Esophagus (tissue), 2 donors: ENCODE data around the gene HDDC3. TPM values are rescaled to one million over a fixed set of nuclear protein-coding genes. Genes with fewer than 3 reads are reported as not detected.
"Not testable (repeated sequence)": the region's sequence is repeated elsewhere in the genome, so short reads cannot be mapped to it uniquely, and the experiment has no call there.

Experiments used
- H3K27ac ChIP-seq, 2 donors: one replicate each; pipeline ENCODE4 v1.5.1; 2013; ENCODE audit warnings: low read depth in 2 of 2, mild to moderate bottlenecking in 2 of 2, inconsistent platforms in 1 of 2, low read length in 1 of 2, moderate library complexity in 1 of 2
- H3K27me3 ChIP-seq, 2 donors: one replicate each; pipeline ENCODE4 v1.6.1; 2013; ENCODE audit warnings: low read length in 2 of 2, control low read depth in 1 of 2, mild to moderate bottlenecking in 1 of 2; ENCODE audit not compliant: insufficient read depth in 2 of 2, control insufficient read depth in 1 of 2
- H3K36me3 ChIP-seq, 2 donors: one replicate each; pipeline ENCODE4 v1.6.1; 2013; ENCODE audit warnings: low read length in 1 of 2; ENCODE audit not compliant: control insufficient read depth in 2 of 2, insufficient read depth in 2 of 2
- H3K4me1 ChIP-seq, 2 donors: one replicate each; pipeline ENCODE4 v1.6.1; 2013; ENCODE audit warnings: low read length in 1 of 2; ENCODE audit not compliant: control insufficient read depth in 2 of 2, insufficient read depth in 2 of 2
- H3K4me3 ChIP-seq, 2 donors: one replicate each; pipeline ENCODE4 v1.5.1; 2013; ENCODE audit warnings: low read length in 2 of 2, mild to moderate bottlenecking in 2 of 2, low read depth in 1 of 2, moderate library complexity in 1 of 2
- H3K9me3 ChIP-seq, 2 donors: one replicate each; pipeline ENCODE4 v1.6.1; 2013; ENCODE audit warnings: mild to moderate bottlenecking in 2 of 2, low read depth in 1 of 2, low read length in 1 of 2, moderate library complexity in 1 of 2; ENCODE audit not compliant: control insufficient read depth in 2 of 2, insufficient read depth in 1 of 2
- WGBS, 2 donors: extraction: QIAGEN DNeasy Blood & Tissue Kit; methylation state at CpG; one replicate each; pipeline ENCODE4 v1.1.7; 2013; 5-methylcytosine and 5-hydroxymethylcytosine counted together
- polyA plus RNA-seq, 2 donors: library from polyadenylated mRNA; stranded (reverse); fragments of 200-250 nt; gene quantifications; one replicate each; pipeline ENCODE4 v1.2.3, GENCODE V29; 2013
- donor health status: healthy with polysubstance abuse.
- donor health status: Bipolar disorder and iron deficiency.

HDDC3 gene
- polyA plus RNA-seq, 2 donors = 9.1 to 10.5 TPM

DNA sequence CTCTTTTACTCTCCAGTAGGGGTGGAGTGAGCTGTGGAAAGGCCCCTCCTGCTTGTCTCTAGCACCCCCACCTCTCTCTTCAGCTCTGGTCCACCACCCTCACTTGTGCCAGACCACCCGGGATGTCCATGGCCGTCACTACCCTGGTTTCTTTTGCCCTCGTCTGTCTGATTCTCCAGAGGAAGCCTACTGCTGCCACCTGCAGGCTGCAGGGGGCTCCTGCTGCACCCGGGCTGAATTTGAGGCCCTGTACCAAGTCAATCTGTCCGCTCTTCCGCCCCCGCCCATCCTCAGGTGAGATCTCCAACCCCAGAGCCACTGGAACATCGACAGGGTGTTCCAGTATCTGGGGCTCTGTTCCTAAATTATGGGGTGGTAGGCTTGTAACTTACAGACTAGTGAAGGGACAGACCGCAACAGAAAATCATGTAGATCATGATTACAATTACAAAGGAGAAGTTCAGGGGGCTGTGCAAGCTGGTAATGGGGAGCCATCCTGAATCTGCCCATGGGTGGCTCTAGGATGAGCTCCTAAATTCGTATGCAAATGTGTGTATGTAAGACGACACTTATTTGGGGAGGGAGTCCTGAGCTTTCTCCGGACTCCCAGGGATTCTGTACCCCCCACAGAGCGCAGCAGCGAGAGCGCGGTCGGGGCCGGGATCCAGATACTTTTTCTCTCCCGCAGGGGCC, 2.1 kb upstream of the HDDC3 start:
- Histone ChIP-seq H3K27me3 (no peaks in the 10 kb centered on the region), H3K36me3 (peaks cover 0 to 3% of the 10 kb centered on the region in 2 donors), H3K9me3 (no peaks in the 10 kb centered on the region), H3K27ac (peak overlapping the region; percentile 84 to 94), H3K4me1 (peaks cover 9% of the 10 kb centered on the region in 2 donors), H3K4me3 (peak overlapping the region; percentile 58 to 71)
- WGBS, 2 donors = 1% methylated on average over 19 of the region's 19 CpGs

DNA sequence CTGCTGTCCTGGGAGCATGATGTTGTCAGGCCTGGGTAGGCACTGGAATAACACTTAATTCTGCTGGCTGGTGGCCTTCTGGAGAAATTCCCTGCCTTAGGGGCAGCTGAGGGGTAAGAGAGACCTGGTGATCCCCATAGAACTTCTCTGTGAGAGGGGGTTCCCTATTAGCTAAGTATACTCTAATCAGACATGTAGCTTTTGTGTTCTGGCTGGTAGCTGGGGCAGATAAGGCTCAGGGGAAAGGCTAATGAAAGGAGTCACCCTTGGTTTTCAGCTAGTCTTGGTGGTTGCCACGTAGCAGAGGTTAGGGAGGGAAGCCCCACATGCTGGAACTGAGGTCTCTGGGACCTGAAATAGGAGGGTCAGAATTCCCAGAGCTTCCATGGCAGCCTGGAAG, 952 bp upstream of the HDDC3 start:
- Histone ChIP-seq H3K27me3 (no peaks in the 10 kb centered on the region), H3K27ac (no peak overlapping the region), H3K9me3 (no peaks in the 10 kb centered on the region), H3K4me3 (no peak overlapping the region), H3K4me1 (peaks cover 9 to 11% of the 10 kb centered on the region in 2 donors), H3K36me3 (peaks cover 0 to 1% of the 10 kb centered on the region in 2 donors)
- 67 to 69% methylated on average over 1 of the region's 1 CpG for WGBS, 2 donors

GRCh38 chr15:90932660-90932991, 277 bp upstream of the HDDC3 start:
- WGBS, 2 donors = 13 to 14% methylated on average over 5 of the region's 5 CpGs
- H3K9me3 ChIP-seq = no peaks in the 10 kb centered on the region
- H3K4me1 ChIP-seq = peaks cover 9 to 11% of the 10 kb centered on the region in 2 donors

DNA sequence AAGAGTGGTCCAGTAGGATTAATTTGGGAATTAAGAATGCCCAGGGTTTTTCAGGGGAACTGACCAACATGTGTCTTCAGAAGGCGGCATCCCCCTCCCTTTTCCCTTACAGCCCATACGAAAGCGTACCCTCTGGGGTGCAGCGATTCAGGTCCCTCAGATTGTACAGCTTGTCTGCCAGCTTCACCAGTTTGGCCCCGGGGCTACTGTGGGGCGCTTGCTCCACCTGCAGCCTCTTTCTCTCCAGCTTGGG, 848 bp downstream of the HDDC3 start:
- Histone ChIP-seq H3K9me3 (no peaks in the 10 kb centered on the region), H3K36me3 (no peaks in the 10 kb centered on the region), H3K27ac (peak overlapping the region; percentile 93 to 96), H3K4me3 (peak overlapping the region in 1 of 2 donors; percentile 9), H3K4me1 (peaks cover 8 to 11% of the 10 kb centered on the region in 2 donors), H3K27me3 (no peaks in the 10 kb centered on the region)
- 17 to 35% methylated on average over 5 to 6 of the region's 6 CpGs for WGBS, 2 donors

More at GRCh38 chr15:90932660-90932991, 277 bp upstream of the HDDC3 start:
- H3K27ac ChIP-seq = peak overlapping the region; percentile 93 to 96
- H3K4me3 ChIP-seq = no peak overlapping the region
- no peaks in the 10 kb centered on the region for H3K27me3 ChIP-seq
- H3K36me3 ChIP-seq = no peaks in the 10 kb centered on the region

DNA sequence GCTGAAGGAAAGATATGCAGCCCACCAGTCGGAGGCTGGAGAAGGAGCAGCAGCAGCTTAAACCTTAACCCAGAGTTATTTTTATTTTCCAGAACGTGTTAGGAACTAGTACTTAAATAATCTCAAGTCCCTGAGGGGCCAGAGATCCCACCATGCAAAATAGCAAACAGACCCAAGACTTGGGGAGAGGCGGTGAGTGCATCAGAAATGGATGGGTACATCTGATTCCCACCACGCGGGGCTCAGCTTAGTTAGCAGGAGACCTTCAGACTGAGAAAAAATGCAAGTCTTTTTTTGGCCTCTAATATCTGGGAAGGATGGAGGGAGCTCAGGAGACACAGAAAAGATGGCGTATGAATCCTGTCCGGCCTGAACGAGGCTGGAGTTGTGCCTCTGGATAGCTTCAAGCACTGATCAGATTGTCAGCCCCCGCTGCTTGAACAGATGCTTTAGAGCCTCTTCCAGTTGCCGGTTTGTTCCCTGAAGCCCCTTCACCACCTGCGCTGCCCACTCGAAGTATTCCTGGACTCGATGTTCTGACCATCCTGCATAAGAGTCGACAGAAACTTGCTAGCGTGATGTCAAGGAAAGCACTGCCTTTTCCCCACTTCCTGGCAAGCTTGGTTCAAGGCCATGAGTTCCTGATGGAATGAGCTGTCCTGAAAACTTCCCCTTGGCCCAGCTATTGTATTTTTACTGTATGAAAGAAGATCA, 1.3 kb downstream of the HDDC3 start:
- Histone ChIP-seq H3K9me3 (no peaks in the 10 kb centered on the region), H3K4me3 (peak overlapping the region; percentile 10 to 74), H3K27me3 (no peaks in the 10 kb centered on the region), H3K4me1 (peaks cover 5 to 8% of the 10 kb centered on the region in 2 donors), H3K27ac (peak overlapping the region; percentile 93 to 96), H3K36me3 (no peaks in the 10 kb centered on the region)
- 65 to 69% methylated on average over 15 of the region's 15 CpGs for WGBS, 2 donors

GRCh38 chr15:90929246-90930019, 2.9 kb downstream of the HDDC3 start:
- Histone ChIP-seq H3K27me3 (no peaks in the 10 kb centered on the region), H3K4me3 (peak overlapping the region; percentile 58 to 74), H3K27ac (peak overlapping the region; percentile 93 to 96), H3K9me3 (no peaks in the 10 kb centered on the region), H3K36me3 (no peaks in the 10 kb centered on the region), H3K4me1 (peaks cover 0 to 5% of the 10 kb centered on the region in 2 donors)
- WGBS, 2 donors = 47 to 49% methylated on average over 21 of the region's 21 CpGs

DNA sequence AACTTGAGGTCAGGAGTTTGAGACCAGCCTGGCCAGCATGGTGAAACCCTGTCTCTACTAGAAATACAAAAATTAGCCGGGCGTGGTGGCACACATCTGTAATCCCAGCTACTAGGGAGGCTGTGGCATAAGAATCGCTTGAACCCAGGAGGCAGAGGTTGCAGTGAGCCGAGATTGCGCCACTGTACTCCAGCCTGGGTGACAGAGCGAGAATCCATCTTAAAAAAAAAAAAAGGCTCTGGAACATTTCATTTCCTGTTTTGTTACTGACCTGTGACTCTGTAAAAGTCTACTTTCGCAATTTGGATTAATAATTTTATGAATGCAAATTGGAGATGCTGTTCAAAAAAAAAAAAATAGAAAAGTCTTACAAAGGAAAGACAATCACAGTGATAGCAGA, 4.2 kb downstream of the HDDC3 start:
- not testable (repeated sequence) for H3K4me1 ChIP-seq, H3K4me3 ChIP-seq, H3K9me3 ChIP-seq, H3K36me3 ChIP-seq, H3K27ac ChIP-seq, H3K27me3 ChIP-seq
- 88 to 91% methylated on average over 7 of the region's 7 CpGs for WGBS, 2 donors

DNA sequence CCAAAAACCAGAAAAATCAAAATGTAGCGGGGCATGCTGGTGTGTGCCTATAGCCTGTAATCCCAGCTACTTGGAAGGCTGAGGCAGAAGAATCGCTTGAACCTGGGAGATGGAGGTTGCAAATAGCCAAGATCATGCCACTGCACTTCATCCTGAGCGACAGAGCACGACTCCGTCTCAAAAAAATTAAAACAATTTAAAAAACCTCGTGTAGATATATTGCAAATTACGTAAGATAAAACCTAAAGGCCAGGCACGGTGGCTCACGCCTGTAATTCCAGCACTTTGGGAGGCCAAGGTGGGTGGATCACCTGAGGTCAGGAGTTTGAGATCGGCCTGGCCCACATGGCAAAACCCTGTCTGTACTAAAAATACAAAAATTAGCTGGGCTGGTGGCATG, 5.6 kb downstream of the HDDC3 start:
- H3K27me3 ChIP-seq, H3K9me3 ChIP-seq, H3K4me1 ChIP-seq, H3K36me3 ChIP-seq, H3K27ac ChIP-seq, H3K4me3 ChIP-seq: not testable (repeated sequence)
- 92 to 95% methylated on average over 10 of the region's 10 CpGs for WGBS, 2 donors

DNA sequence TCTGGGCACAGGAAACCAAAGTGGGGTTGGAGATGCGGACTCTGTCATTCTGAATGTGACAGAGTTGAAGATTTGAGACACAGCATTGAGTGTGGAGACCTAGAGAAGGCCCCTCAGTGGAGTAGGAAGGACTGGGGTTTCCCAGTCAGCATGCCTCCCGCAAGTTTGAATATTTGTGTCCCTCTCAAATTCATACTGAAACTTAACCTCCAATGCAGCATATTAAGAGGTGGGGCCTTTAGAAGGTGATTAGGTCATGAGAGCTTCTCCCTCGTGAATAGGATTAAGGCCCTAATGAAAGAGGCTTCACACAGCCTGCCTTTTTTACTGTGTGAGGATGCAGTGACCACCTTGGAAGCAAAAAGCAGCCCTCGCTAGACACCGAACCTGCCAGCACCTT, 8.0 kb downstream of the HDDC3 start:
- peaks cover 6 to 14% of the 10 kb centered on the region in 2 donors for H3K36me3 ChIP-seq
- H3K4me1 ChIP-seq = peaks cover 0 to 2% of the 10 kb centered on the region in 2 donors
- no peak overlapping the region for H3K4me3 ChIP-seq
- H3K27ac ChIP-seq = no peak overlapping the region
- 79 to 81% methylated on average over 5 of the region's 5 CpGs for WGBS, 2 donors
- H3K27me3 ChIP-seq = no peaks in the 10 kb centered on the region
- no peaks in the 10 kb centered on the region for H3K9me3 ChIP-seq
